Trophoblast cell (in vitro differentiated cells and primary cell): Measurements from ENCODE around the gene CDC42EP4.

ENCODE experiments used
- DNase-seq, 2 donors: peaks; one replicate each; pipeline ENCODE4 v3.0.0-alpha.2; 2016
- H2AFZ ChIP-seq: 2 replicates; pipeline ENCODE4 v1.6.1; 2013; ENCODE audit warnings: low read length, moderate library complexity, mild to moderate bottlenecking; ENCODE audit not compliant: insufficient read depth, poor library complexity
- H2AK5ac ChIP-seq: 2 replicates; pipeline ENCODE4 v1.6.1; 2013; ENCODE audit warnings: mild to moderate bottlenecking, low read length
- H2BK120ac ChIP-seq: 2 replicates; pipeline ENCODE4 v1.6.1; 2013; ENCODE audit warnings: low read length, mild to moderate bottlenecking, moderate library complexity; ENCODE audit not compliant: insufficient read depth, poor library complexity
- H2BK12ac ChIP-seq: 2 replicates; pipeline ENCODE4 v1.6.1; 2013; ENCODE audit warnings: mild to moderate bottlenecking, low read length, moderate library complexity
- H2BK5ac ChIP-seq: 2 replicates; pipeline ENCODE4 v1.6.1; 2013; ENCODE audit warnings: low read length, low read depth, moderate library complexity, mild to moderate bottlenecking; ENCODE audit not compliant: poor library complexity
- H3K14ac ChIP-seq: 2 replicates; pipeline ENCODE4 v1.6.1; 2013; ENCODE audit warnings: mild to moderate bottlenecking, low read length
- H3K18ac ChIP-seq: 2 replicates; pipeline ENCODE4 v1.6.1; 2013; ENCODE audit warnings: mild to moderate bottlenecking, low read length
- H3K23ac ChIP-seq: 2 replicates; pipeline ENCODE4 v1.6.1; 2013; ENCODE audit warnings: low read length
- H3K27ac ChIP-seq: 2 replicates; pipeline ENCODE4 v1.5.1; 2013; ENCODE audit warnings: low read depth, mild to moderate bottlenecking, inconsistent platforms, low read length, moderate library complexity
- H3K27me3 ChIP-seq: 2 replicates; pipeline ENCODE4 v1.6.1; 2013; ENCODE audit warnings: inconsistent platforms, mild to moderate bottlenecking, low read length, moderate library complexity; ENCODE audit not compliant: insufficient read depth
- H3K36me3 ChIP-seq, 2 experiments: 1 replicate in 1 of 2; 2 replicates in 1 of 2; pipeline ENCODE4 v1.6.1; 2013; ENCODE audit warnings: low read length in 2 of 2, mild to moderate bottlenecking in 2 of 2, moderate library complexity in 1 of 2; ENCODE audit not compliant: insufficient read depth in 2 of 2, control insufficient read depth in 1 of 2
- H3K4ac ChIP-seq: 2 replicates; pipeline ENCODE4 v1.6.1; 2013; ENCODE audit warnings: low read depth, mild to moderate bottlenecking, low read length, moderate library complexity
- H3K4me1 ChIP-seq, 2 experiments: 1 replicate in 1 of 2; 2 replicates in 1 of 2; pipeline ENCODE4 v1.6.1; 2013; ENCODE audit warnings: low read length in 2 of 2, mild to moderate bottlenecking in 2 of 2, moderate library complexity in 1 of 2; ENCODE audit not compliant: insufficient read depth in 2 of 2, control insufficient read depth in 1 of 2
- H3K4me2 ChIP-seq: 2 replicates; pipeline ENCODE4 v1.6.1; 2013; ENCODE audit warnings: inconsistent platforms, mild to moderate bottlenecking, low read length, moderate library complexity
- H3K4me3 ChIP-seq: 2 replicates; pipeline ENCODE4 v1.5.1; 2013; ENCODE audit warnings: mild to moderate bottlenecking, low read depth, low read length, inconsistent platforms
- H3K79me1 ChIP-seq: one replicate; pipeline ENCODE4 v1.6.1; 2013; ENCODE audit warnings: low read length
- H3K79me2 ChIP-seq: 2 replicates; pipeline ENCODE4 v1.6.1; 2013; ENCODE audit warnings: low read length, mild to moderate bottlenecking; ENCODE audit not compliant: control insufficient read depth, insufficient read depth, poor library complexity
- H3K9ac ChIP-seq: 2 replicates; pipeline ENCODE4 v1.6.1; 2013; ENCODE audit warnings: mild to moderate bottlenecking, low read length
- H3K9me3 ChIP-seq: 2 replicates; pipeline ENCODE4 v1.6.1; 2013; ENCODE audit warnings: low read depth, mild to moderate bottlenecking, control low read depth, inconsistent platforms, low read length; ENCODE audit not compliant: insufficient read depth
- H4K12ac ChIP-seq: 2 replicates; pipeline ENCODE4 v1.6.1; 2013; ENCODE audit warnings: low read depth, mild to moderate bottlenecking, low read length, moderate library complexity
- H4K8ac ChIP-seq: 2 replicates; pipeline ENCODE4 v1.6.1; 2013; ENCODE audit warnings: low read depth, mild to moderate bottlenecking, low read length, moderate library complexity
- H4K91ac ChIP-seq: one replicate; pipeline ENCODE4 v1.6.1; 2013; ENCODE audit warnings: low read depth, mild to moderate bottlenecking, low read length, moderate library complexity
- WGBS: extraction: QIAGEN DNeasy Blood & Tissue Kit; methylation state at CpG from one replicate; pipeline ENCODE4 v1.1.7; 2013; ENCODE audit warnings: missing lambda C conversion rate; ENCODE audit not compliant: insufficient read length, insufficient coverage; ENCODE audit errors: extremely low coverage; 5-methylcytosine and 5-hydroxymethylcytosine counted together

Gene CDC42EP4

GRCh38 chr17:73358668-73359067 lies 46.9 kb upstream of the CDC42EP4 start:
- Histone ChIP-seq H3K36me3 (peaks cover 0 to 2% of the 10 kb centered on the region in 2 experiments), H3K9ac (no peak overlapping the region), H3K79me1 (peaks cover 2% of the 10 kb centered on the region), H3K4ac (no peak overlapping the region), H3K27ac (no peak overlapping the region), H2AFZ (no peak overlapping the region), H2BK5ac (no peak overlapping the region), H3K4me1 (peaks cover 16 to 18% of the 10 kb centered on the region in 2 experiments), H3K18ac (no peak overlapping the region), H3K27me3 (no peaks in the 10 kb centered on the region), H3K4me3 (no peak overlapping the region), H2BK120ac (no peak overlapping the region), H2AK5ac (no peak overlapping the region), H3K79me2 (no peaks in the 10 kb centered on the region), H4K8ac (no peak overlapping the region), H3K23ac (no peak overlapping the region), H4K91ac (no peak overlapping the region), H3K4me2 (no peak overlapping the region), H3K14ac (no peak overlapping the region), H4K12ac (no peak overlapping the region), H3K9me3 (no peaks in the 10 kb centered on the region), H2BK12ac (no peak overlapping the region)
- WGBS, result no CpG with 5 or more reads among the region's 9 CpGs
- DNase-seq, result no peak

GRCh38 chr17:73357981-73358380 lies 46.2 kb upstream of the CDC42EP4 start:
- H3K27ac ChIP-seq, result no peak overlapping the region
- H3K9ac ChIP-seq, result no peak overlapping the region
- no peaks in the 10 kb centered on the region for H3K79me2 ChIP-seq
- peaks cover 16 to 18% of the 10 kb centered on the region in 2 experiments for H3K4me1 ChIP-seq
- no peak overlapping the region for H3K23ac ChIP-seq
- no peak overlapping the region for H4K91ac ChIP-seq
- no peak overlapping the region for H3K18ac ChIP-seq
- H3K36me3 ChIP-seq, result peaks cover 0 to 2% of the 10 kb centered on the region in 2 experiments
- H2AFZ ChIP-seq, result no peak overlapping the region
- H2BK5ac ChIP-seq, result no peak overlapping the region
- no peak overlapping the region for H3K14ac ChIP-seq
- H3K9me3 ChIP-seq, result no peaks in the 10 kb centered on the region
- H2AK5ac ChIP-seq, result no peak overlapping the region
- no peak overlapping the region for H3K4me2 ChIP-seq
- no CpG with 5 or more reads among the region's 19 CpGs for WGBS
- H3K4me3 ChIP-seq, result no peak overlapping the region
- H4K8ac ChIP-seq, result no peak overlapping the region
- no peak for DNase-seq
- H2BK120ac ChIP-seq, result no peak overlapping the region
- no peaks in the 10 kb centered on the region for H3K27me3 ChIP-seq
- H4K12ac ChIP-seq, result no peak overlapping the region
- H2BK12ac ChIP-seq, result no peak overlapping the region
- H3K4ac ChIP-seq, result no peak overlapping the region
- H3K79me1 ChIP-seq, result peaks cover 2% of the 10 kb centered on the region

- no peak overlapping the region for H3K4me2 ChIP-seq
- H2AK5ac ChIP-seq, result no peak overlapping the region
- H4K12ac ChIP-seq, result no peak overlapping the region
- no peak overlapping the region for H3K4ac ChIP-seq
- H3K79me1 ChIP-seq, result peaks cover 2% of the 10 kb centered on the region
- H3K36me3 ChIP-seq, result peaks cover 0 to 2% of the 10 kb centered on the region in 2 experiments
- DNase-seq, result no peak
- H3K79me2 ChIP-seq, result no peaks in the 10 kb centered on the region
- H3K9me3 ChIP-seq, result no peaks in the 10 kb centered on the region
- no peak overlapping the region for H2BK5ac ChIP-seq
- no peak overlapping the region for H3K27ac ChIP-seq
- no peak overlapping the region for H3K14ac ChIP-seq
- no peak overlapping the region for H2BK120ac ChIP-seq
- peaks cover 16 to 18% of the 10 kb centered on the region in 2 experiments for H3K4me1 ChIP-seq
- no CpG with 5 or more reads among the region's 9 CpGs for WGBS
- H2AFZ ChIP-seq, result no peak overlapping the region
- no peaks in the 10 kb centered on the region for H3K27me3 ChIP-seq
- no peak overlapping the region for H4K8ac ChIP-seq
- H3K4me3 ChIP-seq, result no peak overlapping the region
- H3K23ac ChIP-seq, result no peak overlapping the region
- no peak overlapping the region for H3K9ac ChIP-seq
- H2BK12ac ChIP-seq, result no peak overlapping the region
- H4K91ac ChIP-seq, result no peak overlapping the region
- no peak overlapping the region for H3K18ac ChIP-seq
Measured at GRCh38 chr17:73357318-73357717, 45.5 kb upstream of the CDC42EP4 start.

- no peak overlapping the region for H3K27ac ChIP-seq
- peaks cover 14 to 18% of the 10 kb centered on the region in 2 experiments for H3K4me1 ChIP-seq
- no peak overlapping the region for H4K8ac ChIP-seq
- H3K27me3 ChIP-seq, result no peaks in the 10 kb centered on the region
- H2AFZ ChIP-seq, result no peak overlapping the region
- H4K12ac ChIP-seq, result no peak overlapping the region
- no peak overlapping the region for H2BK12ac ChIP-seq
- no peak overlapping the region for H3K9ac ChIP-seq
- H4K91ac ChIP-seq, result no peak overlapping the region
- no peak overlapping the region for H3K4me2 ChIP-seq
- no peak overlapping the region for H3K4ac ChIP-seq
- WGBS, result no CpG with 5 or more reads among the region's 8 CpGs
- no peak overlapping the region for H2BK5ac ChIP-seq
- H2BK120ac ChIP-seq, result no peak overlapping the region
- H3K36me3 ChIP-seq, result peaks cover 0 to 2% of the 10 kb centered on the region in 2 experiments
- no peak overlapping the region for H2AK5ac ChIP-seq
- H3K23ac ChIP-seq, result no peak overlapping the region
- H3K79me1 ChIP-seq, result peaks cover 2% of the 10 kb centered on the region
- H3K14ac ChIP-seq, result no peak overlapping the region
- no peak overlapping the region for H3K4me3 ChIP-seq
- no peaks in the 10 kb centered on the region for H3K9me3 ChIP-seq
- H3K79me2 ChIP-seq, result no peaks in the 10 kb centered on the region
- no peak for DNase-seq
- no peak overlapping the region for H3K18ac ChIP-seq
Measured at GRCh38 chr17:73356561-73357170, 44.9 kb upstream of the CDC42EP4 start.
